ENCODE results near the gene DCTD. TPM values are rescaled to one million over a fixed set of nuclear protein-coding genes. Genes with fewer than 3 reads are reported as not detected.

DCTD gene
- total and polyA plus RNA-seq, 5 donors from 2014 or later = 57.5 to 104 (median 85.8) TPM

DNA sequence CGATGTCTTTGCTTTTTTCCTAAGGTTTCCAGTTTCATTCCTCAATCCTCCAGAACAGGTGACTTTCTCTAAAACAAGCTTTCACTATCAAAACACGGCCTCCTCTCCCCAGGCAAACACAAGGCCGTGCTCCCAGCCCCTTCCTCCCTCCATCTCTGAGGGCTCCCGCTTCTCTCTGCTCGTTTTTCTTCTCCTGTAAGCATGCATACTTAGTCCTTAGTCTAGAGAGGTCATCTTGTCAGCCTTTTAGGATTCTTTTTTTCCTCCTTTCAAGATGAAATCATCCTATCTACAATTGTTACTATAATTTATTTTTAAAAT is 18.7 kb downstream of the DCTD start:
- Mint-ChIP-seq H3K4me1 (peaks cover 0 to 21% (median 5%) of the 10 kb centered on the region in 4 donors), H3K27me3 (no peaks in the 10 kb centered on the region), H3K36me3 (peaks cover 54% of the 10 kb centered on the region), H3K9me3 (no peaks in the 10 kb centered on the region), H3K27ac (peak overlapping the region; percentile 4 to 72 (median 27)), H3K4me3 (no peak overlapping the region)
- Histone ChIP-seq H3K4me3 (ENCODE audit: low read depth, low read length) (no peak overlapping the region), H3K27me3 (ENCODE audit: control insufficient read depth, insufficient read depth, low read length) (no peaks in the 10 kb centered on the region), H3K27ac (ENCODE audit: insufficient read depth, low read length, poor library complexity, severe bottlenecking) (no peak overlapping the region), H3K9me3 (ENCODE audit: control insufficient read depth in 2 of 2, low read length in 2 of 2) (no peaks in the 10 kb centered on the region), H3K36me3 (ENCODE audit: control insufficient read depth, insufficient read depth, low read length) (peaks cover 62% of the 10 kb centered on the region), H3K4me1 (ENCODE audit: control insufficient read depth, insufficient read depth, low read length, poor library complexity, severe bottlenecking) (no peaks in the 10 kb centered on the region)
- DNase-seq = no peak
- ATAC-seq (ENCODE audit: low read depth in 2 of 2) = no peak

DNA sequence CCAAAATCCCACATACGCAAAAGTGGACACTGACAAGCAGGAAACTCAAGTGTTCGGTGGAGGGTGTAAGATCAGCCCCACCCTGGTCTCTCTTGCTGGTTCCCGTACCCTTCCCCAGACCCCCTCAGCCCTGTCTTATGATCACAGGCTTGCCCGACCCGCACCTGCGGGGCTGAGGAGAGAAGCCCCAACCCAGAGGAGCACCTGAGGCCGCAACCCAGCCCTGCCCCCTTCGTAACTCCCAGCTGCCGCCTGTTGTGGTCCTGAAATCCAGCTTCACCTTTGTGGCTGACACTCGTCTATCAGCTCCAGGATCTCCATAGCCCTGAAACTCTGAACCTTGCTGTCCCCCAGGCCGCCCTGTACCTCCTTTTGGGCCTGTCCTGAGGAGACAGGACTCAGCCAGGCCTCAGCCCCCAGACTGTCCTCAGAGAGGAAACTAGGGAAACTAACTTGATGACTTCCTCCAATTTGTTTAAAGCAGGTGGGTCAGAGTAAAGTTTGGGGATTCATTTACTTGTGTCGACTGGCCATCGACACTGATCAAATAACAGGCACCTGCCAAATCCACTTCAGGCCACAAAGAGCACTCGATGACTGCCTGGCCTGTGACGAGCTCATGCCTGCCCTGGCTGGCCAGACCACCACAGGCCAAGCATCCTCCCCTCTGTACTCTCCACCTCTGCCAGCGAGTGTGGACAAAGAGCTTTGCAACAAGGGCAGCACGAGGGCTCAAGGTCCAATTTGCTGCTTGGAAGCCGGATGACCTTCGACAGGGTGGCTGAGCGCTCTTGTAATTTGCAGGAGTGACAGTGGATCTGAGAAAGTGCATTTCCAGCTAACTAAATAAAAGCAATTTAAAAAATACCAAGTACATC is 19.3 kb downstream of the DCTD start:
- no peak for ATAC-seq (ENCODE audit: low read depth in 2 of 2)
- peak overlapping the region in 2 of 3 donors; percentile 4 to 27 for H3K27ac Mint-ChIP-seq
- peaks cover 60% of the 10 kb centered on the region for H3K36me3 Mint-ChIP-seq

DNA sequence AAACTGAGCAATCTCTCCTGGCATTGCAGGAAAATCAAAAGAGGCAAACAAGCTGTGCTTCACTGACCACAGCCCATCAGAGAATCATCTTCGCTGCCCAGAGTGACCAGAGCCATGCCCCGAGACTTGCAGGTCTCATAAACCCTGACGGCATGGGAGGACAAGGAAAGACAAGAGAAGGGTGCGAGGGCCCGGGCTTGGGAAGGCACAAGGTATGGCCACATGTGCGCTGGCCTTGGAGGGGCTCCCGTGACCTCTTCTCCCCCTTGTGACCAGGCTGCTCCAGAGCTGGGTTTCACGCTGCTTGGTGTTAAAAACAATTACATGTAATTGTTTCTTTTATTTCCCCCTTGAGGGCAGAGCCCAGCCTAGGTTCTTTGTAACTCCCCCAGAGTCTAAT is 20.8 kb downstream of the DCTD start:
- H3K4me1 Mint-ChIP-seq = peaks cover 0 to 13% (median 0%) of the 10 kb centered on the region in 4 donors
- H3K27ac ChIP-seq (ENCODE audit: insufficient read depth, low read length, poor library complexity, severe bottlenecking) = no peak overlapping the region
- H3K4me1 ChIP-seq (ENCODE audit: control insufficient read depth, insufficient read depth, low read length, poor library complexity, severe bottlenecking) = no peaks in the 10 kb centered on the region
- H3K36me3 ChIP-seq (ENCODE audit: control insufficient read depth, insufficient read depth, low read length) = peaks cover 61% of the 10 kb centered on the region
- H3K27me3 Mint-ChIP-seq = no peaks in the 10 kb centered on the region
- no peak overlapping the region for H3K4me3 Mint-ChIP-seq
- no peak for ATAC-seq (ENCODE audit: low read depth in 2 of 2)
- peaks cover 63% of the 10 kb centered on the region for H3K36me3 Mint-ChIP-seq
- no peaks in the 10 kb centered on the region for H3K9me3 Mint-ChIP-seq
- H3K4me3 ChIP-seq (ENCODE audit: low read depth, low read length) = no peak overlapping the region
- no peaks in the 10 kb centered on the region for H3K9me3 ChIP-seq (ENCODE audit: control insufficient read depth in 2 of 2, low read length in 2 of 2)
- H3K27ac Mint-ChIP-seq = peak overlapping the region in 1 of 3 donors; percentile 69
- DNase-seq = no peak
- no peaks in the 10 kb centered on the region for H3K27me3 ChIP-seq (ENCODE audit: control insufficient read depth, insufficient read depth, low read length)

More for the DNA sequence above, 19.3 kb downstream of the DCTD start:
- Histone ChIP-seq H3K27me3 (ENCODE audit: control insufficient read depth, insufficient read depth, low read length) (no peaks in the 10 kb centered on the region), H3K27ac (ENCODE audit: insufficient read depth, low read length, poor library complexity, severe bottlenecking) (no peak overlapping the region), H3K4me3 (ENCODE audit: low read depth, low read length) (no peak overlapping the region), H3K36me3 (ENCODE audit: control insufficient read depth, insufficient read depth, low read length) (peaks cover 63% of the 10 kb centered on the region), H3K9me3 (ENCODE audit: control insufficient read depth in 2 of 2, low read length in 2 of 2) (no peaks in the 10 kb centered on the region), H3K4me1 (ENCODE audit: control insufficient read depth, insufficient read depth, low read length, poor library complexity, severe bottlenecking) (no peaks in the 10 kb centered on the region)
- DNase-seq = no peak
- peaks cover 0 to 21% (median 5%) of the 10 kb centered on the region in 4 donors for H3K4me1 Mint-ChIP-seq
- no peaks in the 10 kb centered on the region for H3K9me3 Mint-ChIP-seq
- no peak overlapping the region for H3K4me3 Mint-ChIP-seq
- H3K27me3 Mint-ChIP-seq = no peaks in the 10 kb centered on the region

DNA sequence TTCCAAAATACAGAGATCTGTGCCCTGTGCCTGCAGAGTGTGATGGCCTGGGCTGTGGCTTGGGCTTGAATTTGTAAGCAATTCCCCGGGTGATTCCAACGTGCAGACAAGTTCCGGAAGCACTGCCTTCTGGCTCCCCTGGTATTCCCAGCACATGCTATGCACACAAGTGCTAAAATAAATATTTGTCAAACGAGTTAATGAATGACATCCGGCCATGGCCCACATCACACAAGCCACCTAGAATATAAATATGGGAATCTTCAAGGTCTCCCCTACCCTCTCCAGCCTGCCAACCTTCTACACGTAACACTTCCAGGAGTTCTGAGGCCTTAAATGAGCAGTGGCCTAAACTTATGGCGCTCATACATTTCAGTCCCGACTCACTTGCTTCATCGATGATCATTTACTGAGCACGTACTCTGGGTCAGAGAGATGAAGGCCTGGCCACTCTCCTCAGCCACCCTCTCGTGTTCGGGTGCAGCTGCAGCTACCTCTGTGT is 21.3 kb downstream of the DCTD start:
- H3K9me3 ChIP-seq (ENCODE audit: control insufficient read depth in 2 of 2, low read length in 2 of 2) = no peaks in the 10 kb centered on the region
- Mint-ChIP-seq H3K9me3 (no peaks in the 10 kb centered on the region), H3K27me3 (no peaks in the 10 kb centered on the region), H3K4me3 (no peak overlapping the region), H3K36me3 (peaks cover 67% of the 10 kb centered on the region), H3K27ac (peak overlapping the region in 1 of 3 donors; percentile 69), H3K4me1 (peaks cover 0 to 13% (median 0%) of the 10 kb centered on the region in 4 donors)
- H3K27ac ChIP-seq (ENCODE audit: insufficient read depth, low read length, poor library complexity, severe bottlenecking) = no peak overlapping the region
- DNase-seq = no peak
- no peak for ATAC-seq (ENCODE audit: low read depth in 2 of 2)
- peaks cover 64% of the 10 kb centered on the region for H3K36me3 ChIP-seq (ENCODE audit: control insufficient read depth, insufficient read depth, low read length)
- H3K4me3 ChIP-seq (ENCODE audit: low read depth, low read length) = no peak overlapping the region
- no peaks in the 10 kb centered on the region for H3K27me3 ChIP-seq (ENCODE audit: control insufficient read depth, insufficient read depth, low read length)
- no peaks in the 10 kb centered on the region for H3K4me1 ChIP-seq (ENCODE audit: control insufficient read depth, insufficient read depth, low read length, poor library complexity, severe bottlenecking)

DNA sequence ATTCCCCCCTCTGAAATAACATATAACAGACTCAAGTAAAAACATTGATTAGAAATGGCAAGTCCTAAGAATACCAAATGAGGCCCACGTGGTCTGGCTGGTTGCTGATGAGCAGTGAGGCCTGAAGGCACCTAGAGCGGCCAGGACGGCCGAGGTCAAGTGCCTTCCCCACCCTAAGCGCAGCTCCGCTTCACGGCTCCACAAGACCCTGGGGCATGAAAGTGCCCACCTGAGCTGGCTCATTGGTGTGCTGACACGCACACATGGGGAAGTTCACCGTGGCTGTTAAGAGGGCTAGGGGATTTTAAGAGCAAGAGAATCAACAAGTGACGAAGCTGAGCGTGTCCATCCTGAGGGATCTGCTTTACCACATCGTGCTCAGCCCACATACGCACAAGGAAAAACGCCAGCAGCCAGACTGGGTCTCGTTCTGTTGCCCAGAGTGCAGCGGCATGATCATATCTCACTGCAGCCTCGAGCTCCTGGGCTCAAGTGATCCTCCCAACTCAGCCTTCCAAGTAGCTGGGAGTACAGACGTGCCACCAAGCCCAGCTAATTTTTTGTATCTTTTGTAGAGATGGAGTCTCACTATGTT is 22.4 kb downstream of the DCTD start:
- peaks cover 65% of the 10 kb centered on the region for H3K36me3 Mint-ChIP-seq
- no peak overlapping the region for H3K4me3 Mint-ChIP-seq
- Histone ChIP-seq H3K4me3 (ENCODE audit: low read depth, low read length) (no peak overlapping the region), H3K36me3 (ENCODE audit: control insufficient read depth, insufficient read depth, low read length) (peaks cover 71% of the 10 kb centered on the region), H3K27ac (ENCODE audit: insufficient read depth, low read length, poor library complexity, severe bottlenecking) (no peak overlapping the region), H3K27me3 (ENCODE audit: control insufficient read depth, insufficient read depth, low read length) (no peaks in the 10 kb centered on the region), H3K4me1 (ENCODE audit: control insufficient read depth, insufficient read depth, low read length, poor library complexity, severe bottlenecking) (no peaks in the 10 kb centered on the region), H3K9me3 (ENCODE audit: control insufficient read depth in 2 of 2, low read length in 2 of 2) (no peaks in the 10 kb centered on the region)
- H3K4me1 Mint-ChIP-seq = peaks cover 0 to 8% (median 0%) of the 10 kb centered on the region in 4 donors
- no peaks in the 10 kb centered on the region for H3K9me3 Mint-ChIP-seq
- ATAC-seq (ENCODE audit: low read depth in 2 of 2) = no peak
- H3K27ac Mint-ChIP-seq = no peak overlapping the region
- no peaks in the 10 kb centered on the region for H3K27me3 Mint-ChIP-seq
- no peak for DNase-seq

DNA sequence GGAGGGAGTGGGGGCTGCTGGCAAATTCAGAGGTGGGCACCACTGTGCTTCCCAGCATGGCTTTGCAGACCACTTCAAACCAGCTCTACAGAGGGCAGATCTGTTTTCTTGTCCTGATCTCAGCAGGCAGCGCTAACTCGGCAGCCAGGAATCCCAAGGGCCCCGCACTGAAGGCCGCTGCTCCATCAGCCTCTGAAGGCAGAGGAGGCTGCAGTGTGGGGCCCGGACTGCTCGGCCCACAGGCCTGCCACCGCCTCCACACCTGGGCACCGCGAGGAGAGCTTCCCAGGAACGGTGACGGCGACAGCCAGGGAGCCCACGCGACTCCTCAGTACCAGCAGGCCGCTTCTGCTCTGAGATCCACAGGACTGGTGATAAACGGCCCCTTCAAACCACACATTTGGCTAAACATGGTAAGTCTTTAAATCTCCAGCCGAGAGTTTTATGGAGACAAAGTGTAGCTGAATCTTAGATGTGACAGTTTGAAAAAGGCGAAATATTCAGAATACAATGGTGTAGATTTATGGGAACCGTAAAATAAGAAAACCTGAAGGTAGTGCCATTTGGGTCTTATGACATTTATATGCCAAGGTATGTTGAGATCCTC is 23.6 kb downstream of the DCTD start:
- no peaks in the 10 kb centered on the region for H3K9me3 ChIP-seq (ENCODE audit: control insufficient read depth in 2 of 2, low read length in 2 of 2)
- no peaks in the 10 kb centered on the region for H3K4me1 ChIP-seq (ENCODE audit: control insufficient read depth, insufficient read depth, low read length, poor library complexity, severe bottlenecking)
- no peaks in the 10 kb centered on the region for H3K9me3 Mint-ChIP-seq
- peaks cover 75% of the 10 kb centered on the region for H3K36me3 Mint-ChIP-seq
- H3K4me3 ChIP-seq (ENCODE audit: low read depth, low read length) = no peak overlapping the region
- no peaks in the 10 kb centered on the region for H3K27me3 ChIP-seq (ENCODE audit: control insufficient read depth, insufficient read depth, low read length)
- H3K27me3 Mint-ChIP-seq = no peaks in the 10 kb centered on the region
- H3K4me1 Mint-ChIP-seq = peaks cover 0 to 5% (median 0%) of the 10 kb centered on the region in 4 donors
- DNase-seq (no peak), ATAC-seq (ENCODE audit: low read depth in 2 of 2) (no peak)
- no peak overlapping the region for H3K27ac Mint-ChIP-seq
- no peak overlapping the region for H3K4me3 Mint-ChIP-seq
- H3K27ac ChIP-seq (ENCODE audit: insufficient read depth, low read length, poor library complexity, severe bottlenecking) = no peak overlapping the region
- H3K36me3 ChIP-seq (ENCODE audit: control insufficient read depth, insufficient read depth, low read length) = peaks cover 79% of the 10 kb centered on the region

DNA sequence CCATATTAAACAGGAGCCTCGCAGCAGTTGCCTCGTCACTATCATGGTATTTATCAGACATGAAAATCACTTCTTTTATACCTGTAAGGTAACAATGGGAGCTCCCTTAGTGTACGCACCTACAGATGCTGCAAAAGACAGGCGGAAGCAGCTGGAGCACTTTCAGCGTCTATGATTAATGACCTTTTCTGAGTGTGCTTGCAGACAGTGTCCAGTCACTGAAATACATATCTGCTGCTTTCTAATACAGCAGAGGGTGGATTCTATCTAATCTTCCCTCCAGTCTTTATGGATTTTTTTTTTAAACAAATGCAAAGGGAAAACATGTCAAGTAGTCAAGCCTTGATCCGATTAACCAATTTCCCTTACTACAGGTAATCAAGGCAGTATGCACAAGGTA is 24.1 kb downstream of the DCTD start:
- H3K9me3 ChIP-seq (ENCODE audit: control insufficient read depth in 2 of 2, low read length in 2 of 2) = no peaks in the 10 kb centered on the region
- H3K36me3 ChIP-seq (ENCODE audit: control insufficient read depth, insufficient read depth, low read length) = peaks cover 79% of the 10 kb centered on the region
- no peak for ATAC-seq (ENCODE audit: low read depth in 2 of 2)
- no peak overlapping the region for H3K27ac Mint-ChIP-seq
- H3K36me3 Mint-ChIP-seq = peaks cover 77% of the 10 kb centered on the region
- H3K4me3 ChIP-seq (ENCODE audit: low read depth, low read length) = no peak overlapping the region
- H3K27me3 ChIP-seq (ENCODE audit: control insufficient read depth, insufficient read depth, low read length) = no peaks in the 10 kb centered on the region
- H3K4me1 ChIP-seq (ENCODE audit: control insufficient read depth, insufficient read depth, low read length, poor library complexity, severe bottlenecking) = no peaks in the 10 kb centered on the region
- H3K4me1 Mint-ChIP-seq = no peaks in the 10 kb centered on the region
- no peak overlapping the region for H3K4me3 Mint-ChIP-seq
- no peaks in the 10 kb centered on the region for H3K27me3 Mint-ChIP-seq
- H3K27ac ChIP-seq (ENCODE audit: insufficient read depth, low read length, poor library complexity, severe bottlenecking) = no peak overlapping the region
- H3K9me3 Mint-ChIP-seq = no peaks in the 10 kb centered on the region
- DNase-seq = no peak

Data from CD4-positive, CD25-positive, alpha-beta regulatory T cell (primary cell).